HG03571 (cell line): ENCODE data around the gene PDE8B.

Experiments
- ATAC-seq: cut with Tn5 transposase; IDR thresholded peaks from one replicate; pipeline ENCODE4 v1.9.1; 2021; ENCODE audit not compliant: unreplicated experiment

PDE8B gene

GRCh38 chr5:77210091-77210963 is at the start of gene PDE8B:
PDE8B (plus strand) TSS chr5:77210680; CDS start chr5:77210926, 246 bp downstream.
- no peak for ATAC-seq

DNA sequence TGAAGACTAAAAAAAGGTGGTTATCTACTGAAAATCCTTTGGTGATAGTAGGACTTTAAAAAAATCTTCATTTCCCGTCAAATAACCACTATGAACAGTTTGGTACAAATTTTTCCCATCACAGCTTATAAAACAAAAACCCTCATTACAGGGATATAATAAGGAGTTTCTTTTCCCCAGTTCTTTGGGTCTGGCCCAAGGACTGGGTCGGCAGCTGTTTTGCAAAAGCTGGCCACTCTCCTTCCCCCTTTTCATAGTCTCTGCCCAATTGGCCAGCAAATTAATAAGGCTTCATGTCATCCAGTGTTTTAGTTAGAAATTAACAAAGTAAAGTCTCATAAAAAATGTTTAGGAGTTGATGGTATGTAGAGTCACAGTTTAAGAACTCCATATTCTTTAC is 47.0 kb upstream of the PDE8B start:
- no peak for ATAC-seq

GRCh38 chr5:77167063-77167462 is 43.4 kb upstream of the PDE8B start:
- ATAC-seq, result no peak

GRCh38 chr5:77167695-77168121 is 42.8 kb upstream of the PDE8B start:
- ATAC-seq, result no peak

DNA sequence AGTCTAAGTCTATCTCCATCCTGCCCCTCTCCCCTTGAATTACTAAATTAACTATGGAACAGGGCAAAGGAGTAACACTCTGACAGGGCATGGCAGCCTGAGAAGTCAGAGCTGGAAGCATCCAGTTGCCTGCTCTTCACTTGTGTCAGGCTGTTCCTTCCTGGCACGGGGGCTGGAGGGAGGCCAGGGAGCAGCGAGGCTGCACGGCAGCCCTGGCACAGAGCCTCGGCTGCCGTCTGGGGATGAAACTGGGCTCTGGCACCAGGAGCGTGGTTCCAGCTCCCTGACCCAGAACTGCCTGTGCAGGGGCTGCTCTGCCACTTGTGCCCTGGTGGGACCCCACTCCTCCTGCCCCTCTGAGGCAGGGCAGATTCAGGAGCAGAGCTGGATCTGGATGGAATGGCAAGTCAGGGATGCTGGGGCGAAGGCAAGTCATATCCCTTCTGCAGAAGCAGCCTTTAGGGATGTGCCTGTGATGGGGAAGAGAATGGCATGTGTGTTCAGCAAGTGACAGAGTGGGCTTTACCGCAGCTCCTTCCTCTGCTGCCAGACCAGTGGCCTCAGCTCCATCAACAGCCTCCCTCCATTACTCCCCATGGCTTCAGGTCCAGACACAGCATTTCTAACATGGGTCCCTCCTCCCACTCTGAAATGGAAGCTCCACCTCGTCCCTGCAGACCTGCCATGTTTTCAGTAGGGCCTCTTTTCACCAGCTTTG is 42.2 kb upstream of the PDE8B start:
- ATAC-seq, result no peak

GRCh38 chr5:77168879-77169244 is 41.6 kb upstream of the PDE8B start:
- ATAC-seq, result no peak

GRCh38 chr5:77170196-77170890 is 40.1 kb upstream of the PDE8B start:
- ATAC-seq, result no peak

DNA sequence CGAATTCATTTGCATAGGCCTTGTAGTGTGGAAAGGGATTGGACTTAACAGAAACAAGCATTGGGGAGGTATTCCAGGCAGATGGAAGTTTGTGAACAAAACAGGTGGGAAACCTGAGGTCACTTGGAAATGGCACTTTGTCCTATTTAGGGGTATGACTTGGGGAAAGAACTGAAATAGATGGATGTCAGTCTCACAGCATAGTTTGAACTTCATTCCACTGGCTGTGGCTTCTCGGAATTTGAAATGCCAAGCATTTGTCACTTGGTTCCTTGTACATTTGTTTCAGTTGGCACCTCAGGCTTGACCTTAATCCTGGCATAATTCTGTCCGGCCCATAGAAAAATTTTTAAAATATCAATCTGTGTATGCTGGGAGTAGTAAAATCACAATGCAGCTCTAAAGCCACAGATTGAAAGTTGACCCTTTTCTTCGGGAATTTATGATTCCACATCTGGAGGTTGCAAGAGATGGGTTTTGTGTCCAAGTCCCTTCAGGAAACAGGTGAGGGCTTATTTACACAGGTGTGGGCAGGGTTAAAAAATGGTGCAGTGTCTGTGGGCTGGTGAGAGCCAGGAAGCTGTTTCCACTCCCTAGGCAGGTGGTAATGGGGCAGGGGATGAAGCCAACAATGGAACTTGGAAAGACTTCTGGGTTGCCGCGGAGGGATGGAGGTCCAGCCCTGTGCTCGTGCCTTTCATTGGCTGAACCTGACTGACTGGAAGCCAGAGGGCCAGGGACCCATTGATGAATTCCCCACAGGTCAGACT is 39.2 kb upstream of the PDE8B start:
- ATAC-seq, result no peak

DNA sequence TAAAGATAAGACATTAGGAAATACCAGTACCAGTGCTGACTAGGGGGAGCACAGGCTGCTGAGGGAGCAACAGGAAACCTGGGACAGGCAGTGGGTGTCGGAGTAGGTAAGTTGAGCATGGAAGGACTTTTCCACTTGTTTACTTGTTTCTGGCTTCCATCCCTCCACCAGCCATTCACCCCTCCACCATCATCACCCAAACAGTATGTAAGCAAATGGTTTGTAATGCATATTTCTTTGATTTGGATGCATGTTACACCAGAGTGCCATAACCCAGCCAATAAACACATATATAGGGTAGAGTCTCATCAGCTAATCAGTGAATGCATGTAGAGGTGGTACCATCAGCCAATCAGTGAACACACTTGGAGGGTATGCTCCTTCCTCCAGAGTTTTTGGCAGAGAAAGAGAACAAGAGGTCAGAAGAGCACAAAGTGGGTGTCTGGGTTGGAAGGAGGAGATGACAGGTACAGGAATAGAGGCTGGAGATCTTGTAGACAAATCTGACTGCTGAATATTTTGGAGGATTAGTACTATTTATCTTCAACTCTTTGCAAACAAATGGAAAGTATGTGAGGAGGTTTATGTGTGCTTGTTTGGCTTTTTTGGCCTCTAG is 37.7 kb upstream of the PDE8B start:
- no peak for ATAC-seq

GRCh38 chr5:77174526-77174925 is 36.0 kb upstream of the PDE8B start:
- ATAC-seq, result no peak

DNA sequence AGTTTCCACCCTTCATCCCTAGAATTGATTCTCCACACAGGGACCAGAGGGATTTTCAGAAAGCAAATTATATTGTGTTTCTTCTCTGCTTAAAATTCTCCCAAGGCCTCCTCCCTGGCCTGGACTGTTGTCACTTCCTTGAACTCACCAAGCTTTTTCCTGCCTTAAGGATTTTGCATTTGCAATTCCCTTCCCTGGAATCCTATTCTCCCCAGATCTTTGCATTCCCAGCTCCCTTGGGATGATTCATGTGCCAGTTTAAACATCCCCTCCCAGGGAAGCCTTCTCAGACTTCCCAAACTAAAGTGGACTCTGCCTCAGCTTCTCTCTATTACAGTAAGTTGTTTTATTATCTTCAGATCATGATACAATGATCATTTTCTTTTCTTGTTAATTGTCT is 35.2 kb upstream of the PDE8B start:
- ATAC-seq, result no peak

DNA sequence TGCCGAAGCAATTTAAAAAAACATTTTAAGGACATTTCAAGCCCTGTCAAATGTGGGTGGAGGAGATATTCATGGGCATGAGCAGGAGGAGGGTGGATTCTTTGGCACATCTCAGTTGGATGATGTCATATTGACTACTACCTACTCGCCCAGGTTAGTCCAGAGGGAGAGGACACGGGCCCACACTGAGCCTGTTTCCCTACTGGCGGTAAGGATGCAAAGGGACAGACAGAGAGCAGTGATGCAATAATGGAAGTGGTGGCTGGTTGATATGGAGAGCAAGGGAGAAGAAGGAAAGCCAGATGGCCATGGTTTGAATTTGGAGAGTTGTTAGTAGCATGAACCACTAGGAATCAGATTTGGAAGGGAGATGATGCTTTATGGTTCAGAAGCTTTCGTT is 34.1 kb upstream of the PDE8B start:
- ATAC-seq, result no peak

DNA sequence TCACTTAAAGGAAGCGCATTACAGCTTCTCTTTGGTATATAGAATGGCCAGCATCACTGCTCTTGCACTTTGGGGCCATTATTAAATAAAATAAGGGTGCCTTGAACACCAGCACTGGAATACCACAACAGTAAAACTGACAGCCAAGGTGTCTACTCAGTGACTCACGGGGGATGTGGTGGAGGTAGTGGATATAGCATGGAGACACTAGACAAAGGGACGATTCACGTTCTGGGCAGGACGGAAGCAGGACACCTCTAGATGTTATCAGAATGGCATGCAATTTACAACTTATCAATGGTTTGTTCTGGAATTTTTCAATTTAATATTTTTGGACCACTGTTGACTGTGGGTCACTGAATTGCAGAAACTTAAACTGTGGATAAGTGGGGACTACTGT is 32.9 kb upstream of the PDE8B start:
- no peak for ATAC-seq

- ATAC-seq, result no peak
Measured at GRCh38 chr5:77180167-77181081, 30.1 kb upstream of the PDE8B start.

DNA sequence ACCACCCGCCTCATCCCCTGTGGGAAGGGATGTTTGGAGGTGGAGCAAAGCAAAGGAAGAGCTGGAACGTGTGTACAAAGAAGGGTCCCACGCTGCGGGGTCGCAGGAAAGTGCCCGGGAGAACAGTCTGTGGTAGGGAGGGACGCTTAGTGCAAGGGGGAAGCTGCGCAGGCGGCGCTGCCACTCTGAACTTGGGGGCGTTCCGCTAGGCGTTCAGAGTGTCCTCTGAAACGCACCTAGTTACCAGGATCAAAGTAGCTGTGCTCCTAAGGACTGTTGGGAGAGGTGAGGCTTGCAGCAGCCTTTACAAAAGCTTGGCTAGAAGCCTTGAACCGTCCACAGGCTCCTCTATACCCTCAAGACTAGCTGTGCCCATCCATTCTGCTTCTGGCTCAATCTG is 29.3 kb upstream of the PDE8B start:
- no peak for ATAC-seq

DNA sequence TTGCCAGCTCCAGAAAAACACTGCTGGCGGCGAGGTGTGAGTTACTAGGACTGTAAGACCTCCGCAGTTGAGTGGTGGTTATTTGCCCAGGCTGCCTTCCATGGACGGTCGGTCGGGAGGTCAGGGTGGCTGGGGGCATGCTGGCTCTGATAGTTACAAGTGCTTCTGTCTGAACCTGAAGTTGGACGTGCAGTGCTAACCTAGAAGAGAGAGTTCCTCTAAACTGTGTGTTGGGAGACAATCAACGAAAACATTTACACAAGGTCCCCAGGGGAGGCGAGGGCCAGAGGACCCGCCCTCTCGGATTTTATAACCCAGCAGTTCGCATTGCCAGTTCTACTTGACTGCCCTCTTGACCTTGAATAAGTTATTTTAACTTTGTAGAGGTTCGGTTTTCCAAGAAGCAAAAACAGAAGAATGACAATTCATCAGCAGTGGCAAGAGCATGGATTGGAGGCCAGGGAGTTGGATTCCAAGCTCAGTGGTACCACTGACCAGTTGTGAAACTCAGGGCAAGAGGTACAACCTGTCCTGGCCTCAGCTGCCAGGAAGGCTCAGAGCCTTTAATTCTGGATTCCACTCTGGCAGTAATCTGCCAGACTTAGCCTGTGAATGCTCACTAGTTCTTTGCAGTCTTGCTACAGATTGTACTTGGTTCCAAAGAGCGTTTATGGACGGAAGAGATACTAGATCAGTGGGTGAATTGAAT is 28.7 kb upstream of the PDE8B start:
- no peak for ATAC-seq

GRCh38 chr5:77182367-77182766 is 28.1 kb upstream of the PDE8B start:
- ATAC-seq, result no peak

- no peak for ATAC-seq
Measured at GRCh38 chr5:77186652-77187370, 23.7 kb upstream of the PDE8B start.
